Effector CD8-positive, alpha-beta T cell (primary cell): ENCODE results near the gene SNX19.

Source experiments
- DNase-seq: peaks from one replicate; lab custom pipeline; 2025; lab: John Stamatoyannopoulos, UW

SNX19 gene

DNA sequence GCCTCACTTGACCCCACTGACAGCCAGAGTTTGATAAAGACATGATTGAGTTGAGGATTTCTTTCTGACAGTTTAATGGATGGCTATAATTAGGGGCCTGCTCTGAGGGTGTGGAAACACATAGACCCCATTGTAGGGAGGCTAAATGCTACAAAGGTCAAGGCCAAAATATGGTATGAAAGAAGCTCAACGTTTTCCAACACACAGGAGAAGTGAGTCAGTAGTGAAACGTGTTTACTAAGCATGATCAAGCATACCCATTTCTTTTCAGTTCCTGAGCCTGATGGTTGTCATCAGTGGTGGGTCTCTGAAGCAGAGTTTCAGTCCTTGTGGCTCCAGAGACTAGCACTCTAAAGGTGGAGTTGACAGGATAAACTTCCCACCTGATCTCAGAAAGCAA is 69.7 kb downstream of the SNX19 start:
- no peak for DNase-seq

DNA sequence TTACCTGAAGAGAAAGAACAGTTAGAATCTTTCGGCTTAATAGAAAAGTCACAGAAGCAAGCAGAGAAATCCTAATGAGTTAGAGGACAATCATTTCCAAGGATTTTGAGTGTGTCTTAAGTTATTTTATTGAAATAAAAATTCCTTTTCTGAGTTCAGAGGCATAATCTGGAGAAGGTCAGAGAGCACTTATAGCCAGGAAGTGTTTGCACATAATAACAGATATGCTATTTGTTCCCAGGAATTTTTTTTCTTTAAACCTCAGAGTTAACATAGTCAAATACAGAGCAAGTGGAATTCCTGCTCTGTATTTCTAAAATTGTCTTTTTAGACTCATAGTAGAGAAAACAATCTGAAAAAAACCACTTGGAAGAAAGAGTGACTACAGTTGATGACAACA is 74.3 kb downstream of the SNX19 start:
- DNase-seq, result no peak

DNA sequence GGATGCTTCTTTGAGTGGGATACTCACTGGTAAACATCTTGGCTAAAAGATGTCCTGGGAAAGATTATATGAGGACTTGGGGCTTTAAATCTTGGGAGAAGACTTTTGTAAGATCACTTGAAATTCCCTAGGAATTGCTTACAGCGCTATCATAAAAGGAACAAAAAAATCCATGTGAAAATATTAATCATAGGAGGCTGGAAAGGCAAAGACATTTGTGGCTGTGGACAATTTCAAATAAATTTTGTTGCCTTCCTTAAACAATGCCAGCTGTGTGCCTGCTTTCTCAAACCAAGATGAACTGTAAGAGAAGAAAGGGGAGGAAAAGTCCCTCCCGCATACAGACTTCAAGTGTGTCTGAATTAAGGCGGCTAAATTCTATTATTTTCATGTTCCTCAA is 75.6 kb downstream of the SNX19 start:
- no peak for DNase-seq

DNA sequence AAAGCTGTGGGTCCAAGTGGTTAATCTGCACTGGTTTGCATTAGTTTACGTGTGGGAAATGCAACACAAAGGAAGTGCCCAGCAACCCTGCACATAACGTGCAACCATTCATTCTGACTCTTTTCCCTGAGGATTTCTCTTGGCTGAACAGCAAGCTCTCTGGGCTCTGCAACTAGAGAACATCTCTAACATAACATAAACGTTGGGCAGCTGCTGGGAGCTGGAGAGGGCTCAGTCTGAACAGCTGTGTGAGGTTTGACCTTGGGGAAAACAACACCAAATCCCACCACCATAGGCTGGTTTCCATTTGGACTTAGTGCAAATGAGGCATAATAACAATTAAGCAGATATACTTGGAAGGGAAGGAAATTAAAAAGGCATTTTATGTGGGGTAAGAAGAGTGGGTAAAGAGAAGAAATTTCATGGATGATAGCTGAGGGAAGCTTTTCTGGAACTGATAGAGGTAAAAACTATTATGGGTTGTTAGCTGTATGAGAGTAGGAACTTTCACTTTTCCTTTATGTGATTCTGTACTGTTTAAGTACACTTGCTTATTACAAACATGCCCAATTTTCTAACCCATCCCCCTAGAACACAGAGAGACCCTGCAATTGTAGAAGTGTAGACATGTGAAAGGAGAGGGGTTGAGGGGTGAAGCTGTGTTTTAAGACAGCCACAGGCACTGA is 76.2 kb downstream of the SNX19 start:
- DNase-seq, result no peak

DNA sequence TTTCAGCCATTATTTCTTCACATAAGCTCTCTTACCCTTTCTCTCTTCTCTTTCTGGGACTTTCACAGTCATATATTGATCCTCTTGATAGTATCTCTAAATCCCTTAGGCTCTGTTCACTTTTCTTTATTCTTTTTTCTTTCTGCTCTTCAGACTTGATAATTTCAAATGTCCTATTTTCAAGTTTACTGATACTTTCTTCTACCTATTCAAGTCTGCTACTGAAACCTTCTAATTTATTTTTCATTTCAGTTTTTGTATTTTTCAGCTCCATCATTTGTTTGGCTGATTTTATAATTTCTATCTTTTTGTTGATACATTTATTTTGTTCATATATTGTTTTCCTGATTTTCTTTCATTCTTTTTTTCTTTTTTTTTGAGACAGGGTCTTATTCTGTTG is 79.1 kb downstream of the SNX19 start:
- no peak for DNase-seq

DNA sequence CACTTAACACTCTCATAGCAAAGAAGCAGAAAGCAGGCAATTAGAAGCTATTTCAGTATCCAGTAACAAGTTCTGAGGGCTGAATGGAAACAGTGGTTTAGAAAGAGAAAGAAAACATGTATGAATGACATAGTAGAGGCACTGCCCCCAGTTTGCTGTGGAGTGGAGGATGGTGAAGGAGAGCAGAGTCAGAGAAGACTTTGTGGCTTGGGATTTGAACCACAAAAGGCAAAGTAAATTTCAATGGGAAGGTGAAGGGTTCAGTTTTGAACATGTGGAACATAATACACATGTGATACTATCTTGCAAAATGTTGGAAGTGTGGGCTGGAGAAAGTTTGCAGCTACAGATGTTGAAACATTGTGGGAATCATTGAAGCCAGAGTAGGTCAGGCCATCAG is 81.4 kb downstream of the SNX19 start:
- no peak for DNase-seq

DNA sequence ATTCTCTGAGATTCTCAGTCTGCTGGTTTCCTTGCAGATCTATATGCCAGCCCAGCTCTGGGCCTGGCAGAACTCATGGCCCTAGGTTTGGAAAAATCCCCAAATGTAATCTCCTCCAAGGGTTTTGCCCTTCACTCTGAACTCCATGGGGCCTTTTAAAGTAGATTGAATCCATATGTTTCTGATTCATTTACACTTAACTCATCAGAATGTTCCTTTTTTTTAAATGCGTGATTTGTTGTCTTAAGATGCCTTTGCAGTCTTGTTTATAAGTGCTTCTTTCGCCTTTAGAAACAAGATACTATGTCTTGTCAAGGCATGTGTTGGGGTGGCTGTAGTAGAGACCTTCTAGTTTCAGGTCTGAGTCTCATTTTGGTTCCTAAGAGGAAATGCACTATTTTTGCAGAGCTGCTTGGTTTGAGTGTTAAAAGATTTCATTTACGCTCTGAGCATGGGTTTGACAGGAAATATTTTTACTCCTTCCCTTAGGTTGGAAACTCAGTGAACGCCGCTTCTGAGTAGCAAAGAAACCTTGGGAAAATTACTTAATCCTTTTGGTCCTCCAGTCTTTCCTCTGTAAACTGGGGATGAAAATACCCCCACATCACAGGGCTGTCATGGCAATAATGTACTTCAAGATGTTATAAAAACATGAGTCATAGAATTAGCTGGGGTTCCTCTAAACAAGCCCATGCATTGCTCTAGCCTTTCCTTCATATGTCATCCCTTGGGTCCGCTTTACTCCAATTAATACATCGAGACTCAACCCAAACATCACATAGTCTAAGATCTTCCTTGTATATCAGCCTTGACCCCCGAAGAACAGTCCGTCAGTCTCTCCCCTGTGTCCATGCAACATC is 83.5 kb downstream of the SNX19 start:
- DNase-seq, result no peak

DNA sequence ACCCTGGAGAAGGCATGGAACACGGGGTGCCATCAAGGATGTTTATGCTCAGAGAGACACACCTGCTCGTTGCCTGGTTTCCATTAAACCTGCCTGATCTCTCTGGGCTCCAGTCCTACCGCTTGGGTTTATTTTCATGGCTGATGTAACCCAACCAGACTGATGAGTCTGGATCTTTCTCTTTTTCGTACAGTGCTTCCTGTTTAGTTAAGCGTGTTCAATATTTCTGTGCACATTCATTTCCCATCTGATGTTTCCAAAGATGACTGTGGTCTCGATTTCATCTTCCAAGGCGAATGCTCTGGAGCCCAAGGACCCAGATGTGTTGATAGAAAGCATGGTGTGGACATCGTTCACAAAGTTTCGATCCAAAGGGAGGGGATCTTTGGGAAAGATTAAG is 84.3 kb downstream of the SNX19 start:
- DNase-seq, result no peak

DNA sequence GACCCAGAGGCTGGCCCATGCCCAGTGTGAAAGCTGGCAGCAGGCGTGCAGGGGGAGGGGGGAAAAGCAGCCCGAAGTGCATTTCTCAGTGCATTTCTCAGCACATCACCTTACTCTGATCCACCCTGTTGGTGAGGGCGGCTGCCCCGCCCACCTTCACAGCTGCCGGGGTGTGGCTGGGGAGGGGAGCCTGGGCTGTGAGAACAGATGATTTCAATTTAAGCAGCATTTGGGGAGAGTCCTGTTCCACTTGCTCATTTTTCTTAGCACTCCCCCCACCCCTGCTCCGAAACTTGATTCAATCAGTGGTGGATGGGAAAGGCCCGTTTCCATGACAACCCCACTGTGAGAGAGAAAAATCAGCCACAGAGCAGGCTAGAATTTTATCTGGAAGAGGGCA is 84.8 kb downstream of the SNX19 start:
- DNase-seq, result no peak

DNA sequence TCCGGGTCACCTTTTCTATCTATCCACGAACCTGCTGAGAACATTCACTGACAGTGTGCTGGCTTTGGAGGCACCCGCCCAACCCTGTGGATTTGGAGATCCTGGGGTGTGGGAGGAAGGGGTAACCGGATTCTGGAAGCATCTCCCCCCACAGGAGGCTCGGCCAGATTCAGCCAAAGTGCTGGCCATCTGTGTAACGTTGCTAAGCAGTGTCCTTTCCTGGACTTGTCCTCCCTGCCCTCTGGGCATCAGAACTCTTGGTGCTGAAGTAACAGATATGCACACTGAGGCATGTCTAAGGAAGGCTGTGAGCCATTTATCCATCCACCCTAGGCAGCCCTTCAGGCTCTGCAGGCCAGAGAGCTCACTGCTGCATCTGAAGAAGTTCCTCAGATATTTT is 85.7 kb downstream of the SNX19 start:
- DNase-seq, result no peak

DNA sequence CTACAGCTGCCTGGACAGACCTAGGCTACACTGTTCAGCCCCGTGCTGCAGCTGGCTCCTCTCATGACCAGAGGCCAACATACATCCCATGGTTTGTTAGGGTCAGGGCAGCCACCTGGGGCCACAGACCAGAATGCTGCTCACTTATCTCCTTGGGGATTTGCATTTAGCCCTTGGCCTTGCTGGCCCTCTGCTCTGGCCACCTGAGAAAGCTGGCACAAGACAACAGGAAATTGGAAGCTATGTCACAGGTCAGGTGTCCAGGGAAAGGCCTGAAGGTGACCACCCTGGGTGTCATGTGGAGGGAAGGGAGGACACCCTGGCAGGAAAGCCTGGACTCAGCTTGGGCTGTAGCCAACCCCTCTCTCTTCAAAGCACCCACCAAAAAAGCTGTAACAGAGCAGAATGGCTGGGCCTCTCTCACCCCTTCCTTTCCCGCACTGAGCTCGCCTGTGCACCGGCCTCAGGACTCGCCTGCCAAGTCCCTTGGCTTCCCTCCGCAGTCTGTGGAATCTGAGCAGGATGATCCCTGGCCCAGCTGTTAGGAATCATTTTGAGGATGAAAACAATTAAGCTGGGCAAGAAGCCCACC is 86.3 kb downstream of the SNX19 start:
- DNase-seq, result no peak

DNA sequence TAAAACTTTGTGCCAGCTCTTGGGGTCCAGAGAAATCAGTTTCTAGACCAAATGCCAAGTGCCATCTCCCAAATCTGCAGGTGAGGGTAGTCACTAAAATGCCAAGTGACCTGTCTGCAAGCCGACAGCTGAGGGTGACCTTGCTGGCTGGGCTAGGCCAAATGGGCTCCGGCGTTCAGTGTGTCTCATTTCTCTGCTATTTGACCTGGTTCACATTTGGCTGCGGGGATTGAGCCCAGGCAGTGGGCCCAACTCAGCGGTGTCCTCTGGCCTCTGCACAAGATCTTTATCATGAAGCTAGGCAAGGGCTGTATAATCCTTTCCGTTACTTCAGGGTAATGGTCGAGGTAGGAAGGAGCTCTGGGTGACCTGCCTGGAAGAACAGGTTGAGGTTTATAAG is 87.5 kb downstream of the SNX19 start:
- DNase-seq, result no peak

DNA sequence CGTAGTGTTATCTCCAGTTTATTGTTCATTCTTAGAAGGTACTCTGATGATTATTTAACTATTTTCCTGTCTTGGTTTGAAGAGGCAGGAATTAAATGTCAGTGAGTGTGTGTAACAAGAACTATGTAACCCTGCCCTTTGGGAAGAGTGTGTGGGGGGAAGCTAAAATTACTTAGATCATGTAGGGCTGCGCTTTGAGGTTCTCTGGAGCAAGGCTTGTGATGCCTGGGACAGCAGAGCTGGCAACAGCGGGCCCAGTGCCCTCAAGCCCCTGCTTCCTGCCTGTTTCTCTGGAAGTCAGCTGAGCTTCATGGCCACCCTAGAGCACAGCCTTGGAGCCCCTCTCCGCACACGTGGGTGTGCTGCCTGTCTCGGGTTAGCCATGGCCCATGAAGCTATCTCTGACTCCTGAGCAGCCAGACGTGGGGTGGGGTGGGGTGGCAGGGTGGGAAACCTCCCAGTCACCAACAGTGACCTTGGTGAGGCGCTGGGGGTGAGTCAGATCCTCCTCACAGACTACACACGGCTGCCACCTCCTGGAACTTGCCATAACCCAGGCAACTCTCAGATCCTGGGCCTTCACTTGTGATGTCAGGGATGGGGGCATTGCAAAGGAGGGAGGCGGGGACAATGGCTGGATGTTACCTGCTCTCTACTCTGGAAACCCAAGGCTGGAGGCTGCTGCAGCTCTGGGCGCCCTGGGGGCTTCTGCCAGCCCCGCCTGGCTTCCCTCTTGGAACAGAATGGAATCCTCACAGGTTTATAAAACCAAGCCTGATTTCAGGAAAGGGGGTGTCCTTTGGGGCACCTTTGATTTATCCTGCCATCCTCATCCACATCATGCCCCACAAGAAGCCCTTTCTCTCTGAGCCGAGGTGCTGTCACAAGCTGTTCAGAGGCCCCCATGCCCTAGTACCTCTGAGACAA is 88.6 kb downstream of the SNX19 start:
- DNase-seq, result no peak

DNA sequence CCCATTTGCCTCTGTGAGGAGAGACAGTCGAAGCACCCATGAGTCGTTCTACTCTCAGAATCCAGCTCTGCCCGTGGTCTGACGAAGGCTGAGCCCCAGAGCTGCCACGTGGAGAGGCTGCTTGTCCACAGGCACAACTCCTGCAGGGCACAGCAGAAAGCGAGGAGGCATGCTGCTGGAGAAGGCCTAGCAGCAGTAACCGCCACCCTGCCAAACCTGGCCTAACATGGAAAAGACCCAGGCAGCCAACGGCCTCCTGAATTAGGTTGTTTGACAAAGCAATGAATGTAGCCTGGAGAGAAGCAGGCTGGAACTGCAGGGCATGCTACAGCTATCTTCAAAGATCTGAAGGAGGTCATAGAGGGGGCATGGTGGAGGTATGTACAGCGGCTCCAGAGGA is 89.7 kb downstream of the SNX19 start:
- DNase-seq, result no peak

DNA sequence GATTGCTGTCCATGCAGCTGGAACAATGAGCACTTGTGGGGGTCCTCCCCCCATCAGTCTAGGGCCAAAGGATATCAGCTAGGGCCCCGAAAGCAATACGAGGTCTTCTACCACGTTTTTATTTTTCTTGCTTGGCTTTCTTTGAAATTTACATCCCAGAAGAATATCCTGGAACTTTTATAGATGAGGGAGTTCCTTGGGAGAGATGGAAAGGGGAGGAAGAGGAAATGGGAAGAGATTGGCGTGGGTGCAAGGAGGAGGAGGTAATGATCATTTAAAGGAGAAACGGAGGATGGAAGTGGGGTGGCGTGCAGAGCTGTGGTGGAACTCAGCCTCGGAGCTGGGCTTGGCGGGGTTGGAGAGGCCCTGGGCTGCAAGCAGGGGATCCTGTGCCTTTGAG is 90.3 kb downstream of the SNX19 start:
- no peak for DNase-seq

DNA sequence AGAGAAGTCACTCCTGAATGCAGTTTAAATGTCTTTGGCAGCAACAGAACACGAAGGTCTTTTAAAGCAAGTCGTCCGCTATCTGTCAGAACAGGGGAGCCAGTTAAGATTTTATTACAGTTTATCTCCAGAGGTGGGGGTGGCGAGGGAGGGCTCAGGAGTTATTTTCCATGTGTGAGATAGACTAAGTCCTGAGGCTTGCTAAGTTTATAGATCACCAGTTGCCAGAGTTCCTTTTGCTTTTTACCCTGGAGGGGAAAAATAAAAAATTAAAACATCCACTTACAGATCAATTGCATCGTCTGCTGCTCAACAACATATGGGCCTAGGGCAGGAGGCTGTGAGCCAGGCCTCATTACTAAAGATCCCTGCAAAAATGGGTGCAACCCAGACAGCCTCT is 90.7 kb downstream of the SNX19 start:
- no peak for DNase-seq
